Nasal cavity respiratory epithelium epithelial cell of viscerocranial mucosa (primary cell): ENCODE data around the gene DBT. TPM values are rescaled to one million over a fixed set of nuclear protein-coding genes. Genes with fewer than 3 reads are reported as not detected.

Experiments
- total RNA-seq: library from RNA; depleted of rRNA; stranded (reverse); fragments of >200 nt; gene quantifications from 2 replicates; pipeline ENCODE4 v1.2.3, GENCODE V29; 2014

Gene DBT
- 5.1 and 14.7 TPM in 2 replicates for total RNA-seq

GRCh38 chr1:100249537-100250257 is at the start of gene DBT:
TSS of gene DBT (minus strand) at chr1:100249834. CDS start at chr1:100249820, 14 bp downstream.

GRCh38 chr1:100265931-100266740 is 16.5 kb upstream of the DBT start, which contains the start of gene RTCA:
TSS of gene RTCA (plus strand) at chr1:100266216. CDS start at chr1:100266376, 160 bp downstream.

GRCh38 chr1:100178091-100178490 is 71.5 kb downstream of the DBT start, which contains the start of gene LRRC39:
TSS of gene LRRC39 (minus strand) at chr1:100178256. CDS start at chr1:100168516, 9,740 bp downstream.

Other genes with a start within 250 kb of the DBT start
- gene SASS6, start 116.9 kb downstream of the DBT start, total RNA-seq = 1.7 and 2.8 TPM in 2 replicates
- 15.0 and 28.3 TPM in 2 replicates for gene TRMT13, start 116.7 kb downstream of the DBT start, total RNA-seq
- under 0.01 and 0.43 TPM in 2 replicates for gene LRRC39, start 71.6 kb downstream of the DBT start, total RNA-seq
- gene RTCA, start 16.4 kb upstream of the DBT start, total RNA-seq = 60.4 and 64.3 TPM in 2 replicates
- gene CDC14A, start 102.7 kb upstream of the DBT start, total RNA-seq = 1.0 and 1.5 TPM in 2 replicates